SU-DHL-6 (cell line): Measurements from ENCODE around the gene SPINK8.

Experiments
- EZH2phosphoT487 ChIP-seq: fragments of 200-600 bp; sonication (generic), shearing (Covaris generic); conservative IDR thresholded peaks from 2 replicates; pipeline ENCODE4 v1.6.1; 2018; ENCODE audit warnings: mild to moderate bottlenecking, antibody characterized with exemption, low read length, moderate library complexity, mixed read lengths
- TF ChIP-seq, protein P1 (sequence below): fragments of 200-600 bp; sonication (generic); IDR thresholded peaks from one replicate; pipeline ENCODE4 v1.5.1; 2017; ENCODE audit warnings: antibody characterized with exemption, mild to moderate bottlenecking, low read length, moderate library complexity; ENCODE audit not compliant: insufficient read depth, poor library complexity, severe bottlenecking

DNA sequence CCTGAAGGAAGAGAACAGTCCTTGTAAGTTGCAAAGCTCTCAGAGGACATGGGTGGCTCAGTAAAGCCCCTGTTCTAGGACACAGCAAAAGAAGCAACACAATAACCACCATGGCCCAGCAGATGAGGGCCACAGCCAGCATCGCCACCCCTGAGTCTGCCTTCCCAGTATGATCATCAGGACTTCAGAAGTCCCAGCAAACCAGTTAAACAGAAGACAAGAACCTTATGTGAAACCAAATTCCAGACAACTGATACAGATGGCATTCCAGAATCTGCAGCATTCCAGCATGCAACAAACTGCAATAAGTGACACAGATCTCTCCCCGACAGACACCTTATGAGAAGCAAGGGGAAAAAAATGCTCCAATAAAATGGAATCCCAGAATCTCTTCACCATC, 30.4 kb downstream of the SPINK8 start:
- TF ChIP-seq, protein P1, sequence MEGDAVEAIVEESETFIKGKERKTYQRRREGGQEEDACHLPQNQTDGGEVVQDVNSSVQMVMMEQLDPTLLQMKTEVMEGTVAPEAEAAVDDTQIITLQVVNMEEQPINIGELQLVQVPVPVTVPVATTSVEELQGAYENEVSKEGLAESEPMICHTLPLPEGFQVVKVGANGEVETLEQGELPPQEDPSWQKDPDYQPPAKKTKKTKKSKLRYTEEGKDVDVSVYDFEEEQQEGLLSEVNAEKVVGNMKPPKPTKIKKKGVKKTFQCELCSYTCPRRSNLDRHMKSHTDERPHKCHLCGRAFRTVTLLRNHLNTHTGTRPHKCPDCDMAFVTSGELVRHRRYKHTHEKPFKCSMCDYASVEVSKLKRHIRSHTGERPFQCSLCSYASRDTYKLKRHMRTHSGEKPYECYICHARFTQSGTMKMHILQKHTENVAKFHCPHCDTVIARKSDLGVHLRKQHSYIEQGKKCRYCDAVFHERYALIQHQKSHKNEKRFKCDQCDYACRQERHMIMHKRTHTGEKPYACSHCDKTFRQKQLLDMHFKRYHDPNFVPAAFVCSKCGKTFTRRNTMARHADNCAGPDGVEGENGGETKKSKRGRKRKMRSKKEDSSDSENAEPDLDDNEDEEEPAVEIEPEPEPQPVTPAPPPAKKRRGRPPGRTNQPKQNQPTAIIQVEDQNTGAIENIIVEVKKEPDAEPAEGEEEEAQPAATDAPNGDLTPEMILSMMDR: no peak
- no peak for TF ChIP-seq EZH2phosphoT487
